B cell (primary cell): ENCODE data around the gene CDK5RAP2. TPM values are rescaled to one million over a fixed set of nuclear protein-coding genes. Genes with fewer than 3 reads are reported as not detected.

ENCODE experiments used
- ATAC-seq: fragments of 200-7000 bp; cut with Tn5 transposase; one replicate; pipeline ENCODE4 v1.10.0; 2021; ENCODE audit warnings: low read depth, mild to moderate bottlenecking, moderate number of reproducible peaks, moderate library complexity
- CTCF ChIA-PET: fragments of 350-600 bp; sonication (Branson Sonifier 250); formaldehyde crosslinking; loops from one replicate; lab custom pipeline; 2021; ENCODE audit warnings: antibody characterized with exemption, inconsistent platforms; lab: Charles Lee
- POLR2A ChIA-PET: fragments of 350-600 bp; sonication (Branson Sonifier 250); formaldehyde crosslinking; loops from one replicate; lab custom pipeline; 2021; ENCODE audit warnings: antibody characterized with exemption; lab: Charles Lee
- DNase-seq: peaks from one replicate; pipeline ENCODE4 v3.0.0; 2013
- H2AFZ ChIP-seq: 2 replicates; pipeline ENCODE4 v1.6.1; 2012; ENCODE audit warnings: mild to moderate bottlenecking, low read depth, low read length; ENCODE audit not compliant: insufficient read depth, poor library complexity, severe bottlenecking
- H3K27ac ChIP-seq, 2 donors: 1 replicate in 1 of 2; 2 replicates in 1 of 2; pipeline ENCODE4 v1.5.1; 2012 to 2013; ENCODE audit warnings: low read length in 2 of 2, mild to moderate bottlenecking in 2 of 2, moderate library complexity in 1 of 2
- H3K27me3 ChIP-seq, 4 experiments: fragments of 200-600 bp in 1 of 4; sonication (generic) in 1 of 4; replicated peaks in 1 of 4; 1 replicate in 2 of 4; 2 replicates in 2 of 4; pipeline versions ENCODE4 v1.6.1 to v1.7.0; 2013 to 2016; ENCODE audit warnings: low read length in 3 of 4, mild to moderate bottlenecking in 2 of 4, mixed read lengths in 1 of 4, moderate library complexity in 1 of 4; ENCODE audit not compliant: insufficient read depth in 4 of 4, control insufficient read depth in 3 of 4; ENCODE audit errors: control extremely low read depth in 1 of 4
- H3K36me3 ChIP-seq, 2 experiments: replicated peaks in 1 of 2; 1 replicate in 1 of 2; 2 replicates in 1 of 2; pipeline versions ENCODE4 v1.6.1 to v1.7.1; 2013; ENCODE audit warnings: low read length in 1 of 2; ENCODE audit not compliant: insufficient read depth in 2 of 2, control insufficient read depth in 1 of 2; ENCODE audit errors: control extremely low read depth in 1 of 2, extremely low read depth in 1 of 2
- H3K4me1 ChIP-seq, 2 donors: fragments of 200-600 bp in 1 of 2; sonication (generic) in 1 of 2; 1 replicate in 1 of 2; 2 replicates in 1 of 2; pipeline versions ENCODE4 v1.5.1 to v1.6.1; 2013 to 2017; ENCODE audit warnings: low read length in 2 of 2; ENCODE audit not compliant: control insufficient read depth in 2 of 2, insufficient read depth in 2 of 2
- H3K4me2 ChIP-seq: replicated peaks from 2 replicates; pipeline ENCODE3; 2012; ENCODE audit warnings: mild to moderate bottlenecking, low read depth, low read length; ENCODE audit not compliant: poor library complexity, severe bottlenecking
- H3K4me3 ChIP-seq, 5 experiments: fragments of 200-600 bp in 1 of 5; sonication (generic) in 1 of 5; 1 replicate in 3 of 5; 2 replicates in 2 of 5; pipeline versions ENCODE4 v1.5.1 to v1.7.0; 2011 to 2016; ENCODE audit warnings: low read length in 4 of 5, mild to moderate bottlenecking in 4 of 5, low read depth in 2 of 5, control low read depth in 1 of 5, moderate library complexity in 1 of 5; ENCODE audit not compliant: insufficient read depth in 1 of 5; ENCODE audit errors: control extremely low read depth in 1 of 5, extremely low read depth in 1 of 5
- H3K79me2 ChIP-seq: fragments of 200-600 bp; sonication (generic); one replicate; pipeline ENCODE4 v1.6.0; 2016; ENCODE audit warnings: low read length; ENCODE audit not compliant: control insufficient read depth, insufficient read depth
- H3K9ac ChIP-seq: fragments of 200-600 bp; sonication (generic); 2 replicates; pipeline ENCODE4 v1.6.1; 2017; ENCODE audit warnings: mild to moderate bottlenecking, low read length, moderate library complexity
- H3K9me3 ChIP-seq, 3 donors: one replicate each; pipeline versions ENCODE4 v1.6.1 to v1.7.1; 2013; ENCODE audit warnings: low read length in 2 of 3; ENCODE audit not compliant: control insufficient read depth in 2 of 3, insufficient read depth in 1 of 3; ENCODE audit errors: control extremely low read depth in 1 of 3
- H4K20me1 ChIP-seq: 2 replicates; pipeline ENCODE4 v1.6.0; 2012; ENCODE audit warnings: mild to moderate bottlenecking, low read length; ENCODE audit not compliant: insufficient read depth, control insufficient read depth, poor library complexity, severe bottlenecking
- H3K27ac Mint-ChIP-seq: one replicate; pipeline ENCODE4 v1.8.0; 2021; ENCODE audit warnings: mixed read lengths
- H3K27me3 Mint-ChIP-seq: one replicate; pipeline ENCODE4 v1.8.0; 2021; ENCODE audit warnings: mixed read lengths
- H3K4me1 Mint-ChIP-seq: one replicate; pipeline ENCODE4 v1.8.0; 2021; ENCODE audit warnings: mixed read lengths
- H3K4me3 Mint-ChIP-seq: one replicate; pipeline ENCODE4 v1.8.0; 2021; ENCODE audit warnings: mixed read lengths
- H3K9me3 Mint-ChIP-seq: one replicate; pipeline ENCODE4 v1.8.0; 2022; ENCODE audit warnings: mixed read lengths; ENCODE audit not compliant: insufficient read depth
- EZH2 ChIP-seq: IDR thresholded peaks from 2 replicates; pipeline ENCODE4 v1.6.1; 2012; ENCODE audit warnings: borderline replicate concordance, low read depth, mild to moderate bottlenecking, moderate library complexity, low read length; ENCODE audit not compliant: insufficient read depth, poor library complexity, severe bottlenecking
- WGBS: methylation state at CpG from one replicate; pipeline ENCODE4 v1.1.5; 2013; ENCODE audit warnings: missing lambda C conversion rate; ENCODE audit not compliant: insufficient coverage; 5-methylcytosine and 5-hydroxymethylcytosine counted together
- intact Hi-C: fragments of 100-400 bp; cut with micrococcal nuclease; formaldehyde crosslinking; loops from one replicate; pipeline ENCODE4 v1.10.0; 2022
- polyA plus RNA-seq: library from polyadenylated mRNA; depleted of rRNA; stranded (reverse); fragments of >200 nt; gene quantifications from 2 replicates; pipeline ENCODE4 v1.2.3, GENCODE V29; 2012
- total RNA-seq, 2 donors: library from RNA; stranded (reverse); fragments of 120-200 nt in 1 of 2; gene quantifications; 1 replicate in 1 of 2; 2 replicates in 1 of 2; pipeline versions ENCODE4 v1.2.3 to v1.2.4, GENCODE V29; 2013 to 2022
- TF ChIP-seq, protein P1 (sequence below): fragments of 200-600 bp; IDR thresholded peaks from one replicate; pipeline ENCODE4 v1.8.0; 2022; ENCODE audit warnings: antibody characterized with exemption, mild to moderate bottlenecking

Gene CDK5RAP2
- total and polyA plus RNA-seq, 2 donors (not counting 1 experiment from before 2014, with no cell fraction given) = 31.3 to 122 TPM

DNA sequence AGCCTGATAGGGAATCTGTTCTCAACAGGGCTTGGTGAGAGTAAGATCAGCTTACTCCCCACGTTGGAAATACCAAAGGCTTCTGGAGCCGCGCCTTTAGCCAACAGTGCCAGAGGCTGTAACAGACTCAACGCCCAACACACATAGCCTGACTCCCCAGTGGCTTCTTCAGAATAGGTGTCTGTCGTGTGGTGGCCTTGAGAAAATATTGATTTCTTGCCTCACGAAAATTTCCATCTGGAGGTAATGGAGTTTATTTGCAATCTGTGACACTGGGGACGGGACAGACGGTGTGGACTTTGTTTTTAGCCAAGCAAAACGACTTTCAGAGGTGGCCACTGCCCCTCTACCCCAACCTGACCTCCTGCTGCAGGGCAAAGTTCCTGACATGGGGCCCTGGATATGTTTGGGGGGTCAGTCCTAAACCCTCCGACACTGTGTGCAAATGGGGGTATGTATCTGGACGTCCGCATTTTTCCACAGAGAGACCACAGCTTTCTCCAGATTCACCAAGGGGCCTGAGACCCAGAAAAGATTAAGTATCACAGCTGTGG lies 189.3 kb downstream of the CDK5RAP2 start:
- H3K27ac Mint-ChIP-seq = no peak overlapping the region
- H3K4me2 ChIP-seq = no peak overlapping the region
- no peak for DNase-seq
- no peak overlapping the region for H3K27ac ChIP-seq
- no peaks in the 10 kb centered on the region for H4K20me1 ChIP-seq
- H3K27me3 ChIP-seq = no peaks in the 10 kb centered on the region
- H3K4me1 ChIP-seq = no peaks in the 10 kb centered on the region
- ChIA-PET POLR2A (no interaction called here), CTCF (no interaction called here)
- no peak overlapping the region for H3K9ac ChIP-seq
- intact Hi-C loops = no loop called here
- peaks cover 5 to 61% of the 10 kb centered on the region in 2 experiments for H3K36me3 ChIP-seq
- H3K9me3 ChIP-seq = no peaks in the 10 kb centered on the region
- no peak for TF ChIP-seq EZH2
- TF ChIP-seq, protein P1, sequence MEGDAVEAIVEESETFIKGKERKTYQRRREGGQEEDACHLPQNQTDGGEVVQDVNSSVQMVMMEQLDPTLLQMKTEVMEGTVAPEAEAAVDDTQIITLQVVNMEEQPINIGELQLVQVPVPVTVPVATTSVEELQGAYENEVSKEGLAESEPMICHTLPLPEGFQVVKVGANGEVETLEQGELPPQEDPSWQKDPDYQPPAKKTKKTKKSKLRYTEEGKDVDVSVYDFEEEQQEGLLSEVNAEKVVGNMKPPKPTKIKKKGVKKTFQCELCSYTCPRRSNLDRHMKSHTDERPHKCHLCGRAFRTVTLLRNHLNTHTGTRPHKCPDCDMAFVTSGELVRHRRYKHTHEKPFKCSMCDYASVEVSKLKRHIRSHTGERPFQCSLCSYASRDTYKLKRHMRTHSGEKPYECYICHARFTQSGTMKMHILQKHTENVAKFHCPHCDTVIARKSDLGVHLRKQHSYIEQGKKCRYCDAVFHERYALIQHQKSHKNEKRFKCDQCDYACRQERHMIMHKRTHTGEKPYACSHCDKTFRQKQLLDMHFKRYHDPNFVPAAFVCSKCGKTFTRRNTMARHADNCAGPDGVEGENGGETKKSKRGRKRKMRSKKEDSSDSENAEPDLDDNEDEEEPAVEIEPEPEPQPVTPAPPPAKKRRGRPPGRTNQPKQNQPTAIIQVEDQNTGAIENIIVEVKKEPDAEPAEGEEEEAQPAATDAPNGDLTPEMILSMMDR = no peak
- no peak for ATAC-seq
- no peaks in the 10 kb centered on the region for H3K79me2 ChIP-seq
- no peak overlapping the region for H3K4me3 ChIP-seq
- H3K4me1 Mint-ChIP-seq = no peaks in the 10 kb centered on the region
- no peaks in the 10 kb centered on the region for H3K27me3 Mint-ChIP-seq
- no peak overlapping the region for H2AFZ ChIP-seq
- no peak overlapping the region for H3K4me3 Mint-ChIP-seq
- 97% methylated on average over 7 of the region's 12 CpGs for WGBS
- H3K9me3 Mint-ChIP-seq = no peaks in the 10 kb centered on the region

DNA sequence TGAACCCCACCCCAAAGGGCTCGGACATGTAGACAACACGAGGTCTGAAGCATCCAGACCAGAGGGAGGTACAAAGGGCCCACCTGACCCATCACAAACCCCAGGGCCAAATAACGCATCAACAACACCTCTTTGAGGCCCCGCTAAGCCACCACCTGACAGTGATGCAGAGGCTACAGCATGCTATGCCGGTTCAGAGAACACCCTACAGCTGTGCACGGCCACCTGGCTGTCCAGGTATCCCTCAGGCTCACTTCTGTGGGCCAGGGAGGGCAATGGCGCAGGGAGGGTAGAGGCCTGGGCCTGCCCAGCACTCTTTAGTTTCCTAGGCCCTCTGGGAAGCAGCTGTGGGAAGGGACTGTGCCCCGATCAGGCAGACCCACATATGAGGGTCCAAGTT lies 190.1 kb downstream of the CDK5RAP2 start:
- TF ChIP-seq, protein P1 = no peak
- no peak for TF ChIP-seq EZH2
- ChIA-PET CTCF (no interaction called here), POLR2A (no interaction called here)
- Histone ChIP-seq H3K4me1 (no peaks in the 10 kb centered on the region), H2AFZ (no peak overlapping the region), H3K4me3 (no peak overlapping the region), H3K79me2 (no peaks in the 10 kb centered on the region), H3K27me3 (no peaks in the 10 kb centered on the region), H3K36me3 (peaks cover 5 to 56% of the 10 kb centered on the region in 2 experiments), H3K27ac (no peak overlapping the region), H3K4me2 (no peak overlapping the region), H4K20me1 (no peaks in the 10 kb centered on the region), H3K9me3 (no peaks in the 10 kb centered on the region), H3K9ac (no peak overlapping the region)
- no peaks in the 10 kb centered on the region for H3K4me1 Mint-ChIP-seq
- ATAC-seq = no peak
- H3K9me3 Mint-ChIP-seq = no peaks in the 10 kb centered on the region
- no peaks in the 10 kb centered on the region for H3K27me3 Mint-ChIP-seq
- H3K27ac Mint-ChIP-seq = no peak overlapping the region
- intact Hi-C loops = no loop called here
- no peak overlapping the region for H3K4me3 Mint-ChIP-seq
- 99% methylated on average over 6 of the region's 8 CpGs for WGBS
- no peak for DNase-seq
